Endothelial cell (in vitro differentiated cells): ENCODE data around the gene IP6K3. TPM values are rescaled to one million over a fixed set of nuclear protein-coding genes. Genes with fewer than 3 reads are reported as not detected.

ENCODE experiments used
- DNase-seq: peaks from one replicate; pipeline ENCODE4 v3.0.0; 2021; ENCODE audit warnings: low spot score
- H3K27ac Mint-ChIP-seq: one replicate; pipeline ENCODE4 v1.8.0; 2021; ENCODE audit warnings: mixed read lengths, inconsistent platforms; ENCODE audit not compliant: unreplicated experiment
- H3K27me3 Mint-ChIP-seq: one replicate; pipeline ENCODE4 v1.8.0; 2021; ENCODE audit warnings: mild to moderate bottlenecking, moderate library complexity, mixed read lengths, inconsistent platforms; ENCODE audit not compliant: unreplicated experiment
- H3K36me3 Mint-ChIP-seq: one replicate; pipeline ENCODE4 v1.8.0; 2021; ENCODE audit warnings: mild to moderate bottlenecking, low read depth, mixed read lengths, inconsistent platforms; ENCODE audit not compliant: unreplicated experiment
- H3K4me1 Mint-ChIP-seq: one replicate; pipeline ENCODE4 v1.8.0; 2021; ENCODE audit warnings: mild to moderate bottlenecking, mixed read lengths, inconsistent platforms; ENCODE audit not compliant: unreplicated experiment
- H3K4me3 Mint-ChIP-seq: one replicate; pipeline ENCODE4 v1.8.0; 2021; ENCODE audit warnings: mild to moderate bottlenecking, mixed read lengths, inconsistent platforms; ENCODE audit not compliant: unreplicated experiment
- H3K9me3 Mint-ChIP-seq: one replicate; pipeline ENCODE4 v1.8.0; 2021; ENCODE audit warnings: mixed read lengths, inconsistent platforms; ENCODE audit not compliant: unreplicated experiment
- total RNA-seq: library from RNA; stranded (reverse); fragmentation: NEBNext Ultra II Directional; extraction: Animal tissue kit (Norgen Biotek cat#: 25700); gene quantifications from one replicate; pipeline ENCODE4 v1.2.1, GENCODE V29; 2021; ENCODE audit not compliant: unreplicated experiment
- TF ChIP-seq, protein P1 (sequence below): fragments of 200-600 bp; sonication (generic); IDR thresholded peaks from one replicate; pipeline ENCODE4 v1.5.0; 2021; ENCODE audit warnings: antibody characterized with exemption; ENCODE audit not compliant: unreplicated experiment

IP6K3 gene
- total RNA-seq, 1 donor from 2014 or later, result not detected

DNA sequence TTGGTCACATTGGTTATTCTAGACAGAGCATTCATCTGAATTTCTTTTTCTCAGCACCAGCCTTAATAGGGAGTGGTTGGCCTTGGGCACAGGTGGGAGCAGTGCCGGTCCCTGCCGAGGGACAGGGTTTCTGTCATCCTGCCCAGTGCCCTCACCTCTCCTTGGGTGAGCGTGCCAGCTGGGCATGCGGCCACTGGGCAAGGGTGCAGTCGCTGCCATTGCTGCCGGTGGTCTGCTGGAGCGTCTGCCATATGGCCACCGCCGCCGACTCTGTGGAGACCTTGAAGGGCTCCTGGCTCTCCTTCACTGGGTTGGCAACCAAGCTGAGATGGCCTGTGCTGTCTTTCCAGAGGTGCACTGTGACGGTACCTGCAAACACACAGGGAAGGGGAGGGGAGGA lies 18.8 kb downstream of the IP6K3 start:
- Mint-ChIP-seq H3K36me3 (no peaks in the 10 kb centered on the region), H3K9me3 (no peaks in the 10 kb centered on the region), H3K4me1 (no peaks in the 10 kb centered on the region), H3K27ac (no peak overlapping the region), H3K27me3 (peaks cover 3% of the 10 kb centered on the region), H3K4me3 (no peak overlapping the region)
- DNase-seq, result no peak
- TF ChIP-seq, protein P1, sequence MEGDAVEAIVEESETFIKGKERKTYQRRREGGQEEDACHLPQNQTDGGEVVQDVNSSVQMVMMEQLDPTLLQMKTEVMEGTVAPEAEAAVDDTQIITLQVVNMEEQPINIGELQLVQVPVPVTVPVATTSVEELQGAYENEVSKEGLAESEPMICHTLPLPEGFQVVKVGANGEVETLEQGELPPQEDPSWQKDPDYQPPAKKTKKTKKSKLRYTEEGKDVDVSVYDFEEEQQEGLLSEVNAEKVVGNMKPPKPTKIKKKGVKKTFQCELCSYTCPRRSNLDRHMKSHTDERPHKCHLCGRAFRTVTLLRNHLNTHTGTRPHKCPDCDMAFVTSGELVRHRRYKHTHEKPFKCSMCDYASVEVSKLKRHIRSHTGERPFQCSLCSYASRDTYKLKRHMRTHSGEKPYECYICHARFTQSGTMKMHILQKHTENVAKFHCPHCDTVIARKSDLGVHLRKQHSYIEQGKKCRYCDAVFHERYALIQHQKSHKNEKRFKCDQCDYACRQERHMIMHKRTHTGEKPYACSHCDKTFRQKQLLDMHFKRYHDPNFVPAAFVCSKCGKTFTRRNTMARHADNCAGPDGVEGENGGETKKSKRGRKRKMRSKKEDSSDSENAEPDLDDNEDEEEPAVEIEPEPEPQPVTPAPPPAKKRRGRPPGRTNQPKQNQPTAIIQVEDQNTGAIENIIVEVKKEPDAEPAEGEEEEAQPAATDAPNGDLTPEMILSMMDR, result no peak

DNA sequence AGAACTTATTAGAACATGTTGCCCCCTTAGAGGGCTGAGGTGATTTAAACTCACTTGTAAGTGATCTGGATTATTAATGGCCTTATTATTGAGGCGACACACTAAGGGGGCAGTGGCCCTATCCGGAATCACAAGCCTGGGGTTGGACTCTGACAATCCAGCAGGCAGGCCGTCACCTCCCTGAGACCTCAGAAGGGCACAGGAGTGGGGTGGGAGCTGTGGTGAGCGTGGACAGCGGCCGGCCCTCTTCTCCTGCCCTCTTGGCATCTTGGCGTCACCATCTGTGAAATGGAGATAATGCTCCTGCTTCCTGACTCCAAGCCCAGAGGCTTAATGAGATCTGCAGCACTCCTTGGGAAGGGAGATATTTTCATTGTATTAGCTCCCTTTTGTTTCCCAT lies 19.6 kb downstream of the IP6K3 start:
- no peak for DNase-seq
- Mint-ChIP-seq H3K27me3 (peaks cover 3% of the 10 kb centered on the region), H3K4me3 (no peak overlapping the region), H3K9me3 (no peaks in the 10 kb centered on the region), H3K36me3 (no peaks in the 10 kb centered on the region), H3K27ac (no peak overlapping the region), H3K4me1 (no peaks in the 10 kb centered on the region)
- TF ChIP-seq, protein P1, result no peak

DNA sequence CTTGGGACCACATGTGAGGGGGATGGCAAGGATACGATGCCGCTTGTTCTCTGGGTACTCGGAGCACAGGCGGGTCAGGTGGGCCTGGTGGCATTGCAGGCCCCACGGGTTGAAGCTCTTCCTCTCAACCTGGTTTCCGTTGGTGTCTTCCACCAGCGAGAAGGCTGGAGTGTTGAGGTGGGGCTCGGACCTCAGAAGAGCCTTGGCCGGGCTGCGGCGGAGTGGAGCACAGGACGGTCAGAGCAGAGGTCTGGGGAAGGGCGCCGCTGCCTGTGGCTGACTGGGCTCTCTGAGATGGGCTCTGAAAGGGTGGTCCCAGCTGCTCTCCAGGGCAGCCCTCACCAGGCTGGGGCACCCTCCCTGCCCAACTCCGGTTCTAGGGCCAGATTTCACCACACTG lies 20.0 kb downstream of the IP6K3 start:
- TF ChIP-seq, protein P1, result no peak
- Mint-ChIP-seq H3K4me3 (no peak overlapping the region), H3K36me3 (no peaks in the 10 kb centered on the region), H3K27me3 (peaks cover 3% of the 10 kb centered on the region), H3K27ac (no peak overlapping the region), H3K9me3 (no peaks in the 10 kb centered on the region), H3K4me1 (no peaks in the 10 kb centered on the region)
- DNase-seq, result no peak

DNA sequence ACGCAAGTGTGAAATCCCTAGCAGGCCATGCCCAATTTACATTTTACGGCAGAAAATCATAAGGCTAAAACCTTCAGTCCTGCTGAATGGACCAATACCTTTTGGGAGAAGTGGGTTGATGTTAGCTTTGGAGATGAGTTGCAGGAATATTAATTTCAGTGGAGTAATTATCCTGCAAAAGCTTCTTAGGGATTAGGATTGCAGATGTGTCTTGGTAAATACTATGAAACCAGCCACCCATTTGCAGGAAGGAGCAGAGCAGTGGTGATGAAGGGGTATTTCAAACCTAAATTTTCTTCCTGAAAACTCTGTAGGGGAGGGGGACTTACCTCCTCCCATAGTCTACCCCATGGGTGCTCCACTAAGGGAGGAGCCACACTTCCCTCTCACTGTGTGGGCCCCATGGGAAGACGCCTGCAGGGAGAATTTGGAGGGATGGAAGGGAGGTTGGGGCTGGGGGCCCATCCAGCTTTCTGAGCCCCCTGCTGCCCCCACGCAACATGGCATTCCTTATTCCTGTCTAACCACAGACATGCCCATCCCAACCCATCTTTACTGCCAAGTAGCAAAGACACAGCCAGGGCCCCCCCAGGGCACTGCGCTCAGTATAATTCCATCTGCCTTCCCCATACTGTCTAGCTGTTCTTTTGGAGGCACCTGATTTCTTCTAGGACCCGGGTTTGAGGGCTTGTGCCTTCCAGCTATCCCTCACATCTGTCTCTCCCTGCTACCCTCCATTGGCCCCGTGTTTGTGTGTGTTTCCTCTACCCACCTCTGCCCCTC lies 20.6 kb downstream of the IP6K3 start:
- TF ChIP-seq, protein P1, result no peak
- no peak overlapping the region for H3K27ac Mint-ChIP-seq
- H3K9me3 Mint-ChIP-seq, result no peaks in the 10 kb centered on the region
- no peaks in the 10 kb centered on the region for H3K36me3 Mint-ChIP-seq
- H3K4me3 Mint-ChIP-seq, result no peak overlapping the region
- H3K4me1 Mint-ChIP-seq, result no peaks in the 10 kb centered on the region
- peaks cover 3% of the 10 kb centered on the region for H3K27me3 Mint-ChIP-seq
- no peak for DNase-seq

DNA sequence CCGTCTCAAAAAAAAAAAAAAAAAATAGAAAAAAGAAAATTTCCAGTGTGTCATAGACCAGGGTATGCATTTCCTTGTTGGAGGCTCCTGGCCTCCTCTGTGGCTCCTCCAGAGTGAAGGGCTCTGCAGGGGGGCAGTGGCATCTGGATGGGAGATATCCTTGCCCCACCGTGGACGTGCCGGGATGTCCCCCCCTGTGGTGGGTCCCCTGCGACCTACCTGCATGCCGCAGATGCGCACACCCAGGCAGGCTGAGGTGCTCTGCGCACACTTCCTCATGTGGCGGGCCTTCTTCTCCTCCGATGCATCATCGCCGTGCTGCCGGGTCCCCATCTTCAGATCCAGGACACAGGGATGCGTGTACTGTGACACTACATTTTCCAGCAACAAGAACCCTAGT lies 21.5 kb downstream of the IP6K3 start:
- no peak for DNase-seq
- no peaks in the 10 kb centered on the region for H3K9me3 Mint-ChIP-seq
- TF ChIP-seq, protein P1, result no peak
- no peaks in the 10 kb centered on the region for H3K36me3 Mint-ChIP-seq
- no peaks in the 10 kb centered on the region for H3K4me1 Mint-ChIP-seq
- H3K4me3 Mint-ChIP-seq, result no peak overlapping the region
- H3K27ac Mint-ChIP-seq, result no peak overlapping the region
- peaks cover under 1% of the 10 kb centered on the region for H3K27me3 Mint-ChIP-seq
